Ovary (tissue), 9 donors: ENCODE measurements around the gene PTPRN2. TPM values are rescaled to one million over a fixed set of nuclear protein-coding genes. Genes with fewer than 3 reads are reported as not detected.
"Not testable (repeated sequence)": the region's sequence is repeated elsewhere in the genome, so short reads cannot be mapped to it uniquely, and the experiment has no call there.

Experiments
- DNase-seq, 5 donors: peaks; one replicate each; pipeline ENCODE4 v3.0.0-alpha.2; 2019 to 2020
- H3K27ac ChIP-seq, 2 donors: fragments of 200-600 bp; one replicate each; pipeline versions ENCODE4 v1.5.1 to v1.8.0; 2019 to 2022
- H3K27me3 ChIP-seq: fragments of 200-600 bp; one replicate; pipeline ENCODE4 v1.8.0; 2022
- H3K36me3 ChIP-seq: fragments of 200-600 bp; sonication (generic); one replicate; pipeline ENCODE4 v1.5.1; 2019
- H3K4me1 ChIP-seq: one replicate; pipeline ENCODE4 v1.8.1; 2013; ENCODE audit warnings: mild to moderate bottlenecking, moderate library complexity; ENCODE audit not compliant: insufficient read depth
- H3K4me3 ChIP-seq: fragments of 200-600 bp; sonication (generic); one replicate; pipeline ENCODE4 v1.5.1; 2017
- H3K9me3 ChIP-seq, 2 donors: fragments of 200-600 bp in 1 of 2; sonication (generic) in 1 of 2; one replicate each; pipeline versions ENCODE4 v1.5.1 to v1.8.1; 2013 to 2019; ENCODE audit warnings: mild to moderate bottlenecking in 1 of 2, moderate library complexity in 1 of 2
- CTCF ChIP-seq, 3 donors: fragments of 450-650 bp in 2 of 3; fragments of 200-600 bp in 1 of 3; IDR thresholded peaks; one replicate each; pipeline versions ENCODE4 v1.5.1 to v1.8.0; 2016 to 2022; ENCODE audit warnings: antibody characterized with exemption in 3 of 3, mild to moderate bottlenecking in 1 of 3
- EP300 ChIP-seq: sonication (generic); formaldehyde crosslinking; IDR thresholded peaks from one replicate; pipeline ENCODE4 v1.6.1; 2017; ENCODE audit warnings: antibody characterized with exemption
- POLR2A ChIP-seq: fragments of 450-650 bp; IDR thresholded peaks from one replicate; pipeline ENCODE4 v1.6.1; 2017; ENCODE audit warnings: antibody characterized with exemption, mild to moderate bottlenecking, moderate library complexity
- WGBS, 3 donors: extraction: QIAGEN DNeasy Blood & Tissue Kit in 1 of 3; methylation state at CpG; one replicate each; pipeline versions ENCODE4 v1.1.5 to v1.1.7; 2013 to 2017; 5-methylcytosine and 5-hydroxymethylcytosine counted together
- intact Hi-C, 4 donors: fragments of 100-400 bp; cut with DNase I; formaldehyde crosslinking; loops; one replicate each; pipeline versions ENCODE4 v1.11.0 to v1.15.1; 2022 to 2023
- polyA plus RNA-seq, 2 donors: library from polyadenylated mRNA; stranded (reverse); fragments of 200-250 nt in 1 of 2; fragments of 350-450 nt in 1 of 2; fragmentation: Illumina TruSeq in 1 of 2; extraction: RNeasy Lipid Tissue Mini Kit (QIAGEN cat#74804) in 1 of 2; gene quantifications; one replicate each; pipeline ENCODE4 v1.2.3, GENCODE V29; 2013 to 2014
- total RNA-seq, 7 donors: library from RNA; depleted of rRNA in 2 of 7; stranded (reverse); fragments of >200 nt in 2 of 7; fragmentation: NEBNext Ultra II Directional in 3 of 7; extraction: Animal tissue kit (Norgen Biotek cat#: 25700) in 3 of 7; gene quantifications; one replicate each; pipeline versions ENCODE4 v1.1.0 to v1.2.4, GENCODE V29; 2016 to 2023
- donor health status: DM: no; HTN: no; CAD: no; lungs with moderate emphysema.
- donor health status: DM: no; HTN: no; CAD: no.
- donor health status: Bipolar disorder and iron deficiency.
- donor health status: DM: yes; HTN: yes; CAD: no.
- donor health status: DM: no; HTN: no; CAD: no.
- donor health status: DM: yes; HTN: yes; CAD: no.

Gene PTPRN2
- total and polyA plus RNA-seq, 9 donors = 3.5 to 11.1 (median 5.9) TPM

GRCh38 chr7:157782041-157782440 lies 805.6 kb downstream of the PTPRN2 start:
- no peaks in the 10 kb centered on the region for H3K4me1 ChIP-seq
- 73 to 91% (median 81%) methylated on average over 12 of the region's 12 CpGs for WGBS, 3 donors
- no peaks in the 10 kb centered on the region for H3K27me3 ChIP-seq
- no peak overlapping the region for H3K27ac ChIP-seq
- TF ChIP-seq CTCF (IDR thresholded peaks at IDR 0.05) (no peak), EP300 (no peak), POLR2A (no peak)
- no peaks in the 10 kb centered on the region for H3K9me3 ChIP-seq
- intact Hi-C loops = no loop called here
- no peak overlapping the region for H3K4me3 ChIP-seq
- H3K36me3 ChIP-seq = no peaks in the 10 kb centered on the region
- DNase-seq = no peak

GRCh38 chr7:157780721-157781120 lies 806.9 kb downstream of the PTPRN2 start:
- TF ChIP-seq EP300 (no peak), POLR2A (no peak), CTCF (IDR thresholded peaks at IDR 0.05) (no peak)
- intact Hi-C loops = no loop called here
- DNase-seq = no peak

GRCh38 chr7:157780312-157780711 lies 807.3 kb downstream of the PTPRN2 start:
- no peak for DNase-seq
- H3K4me1 ChIP-seq = no peaks in the 10 kb centered on the region
- H3K27ac ChIP-seq = no peak overlapping the region
- 87 to 96% (median 89%) methylated on average over 15 of the region's 15 CpGs for WGBS, 3 donors
- no peaks in the 10 kb centered on the region for H3K36me3 ChIP-seq
- H3K27me3 ChIP-seq = no peaks in the 10 kb centered on the region
- H3K9me3 ChIP-seq = no peaks in the 10 kb centered on the region
- intact Hi-C loops = no loop called here
- no peak overlapping the region for H3K4me3 ChIP-seq
- no peak for TF ChIP-seq EP300
- no peak for TF ChIP-seq POLR2A

More at GRCh38 chr7:157780721-157781120, 806.9 kb downstream of the PTPRN2 start:
- Histone ChIP-seq H3K4me1 (no peaks in the 10 kb centered on the region), H3K27me3 (no peaks in the 10 kb centered on the region), H3K27ac (no peak overlapping the region), H3K9me3 (no peaks in the 10 kb centered on the region), H3K4me3 (no peak overlapping the region), H3K36me3 (no peaks in the 10 kb centered on the region)
- 87 to 92% (median 88%) methylated on average over 15 of the region's 15 CpGs for WGBS, 3 donors

GRCh38 chr7:157779206-157779605 lies 808.4 kb downstream of the PTPRN2 start:
- Histone ChIP-seq H3K36me3 (no peaks in the 10 kb centered on the region), H3K4me1 (no peaks in the 10 kb centered on the region), H3K27me3 (no peaks in the 10 kb centered on the region), H3K27ac (no peak overlapping the region), H3K4me3 (no peak overlapping the region), H3K9me3 (no peaks in the 10 kb centered on the region)
- intact Hi-C loops = no loop called here
- WGBS, 3 donors = 76 to 82% (median 77%) methylated on average over 12 of the region's 12 CpGs
- DNase-seq = no peak
- TF ChIP-seq POLR2A = no peak
- no peak for TF ChIP-seq CTCF (IDR thresholded peaks at IDR 0.05)
- TF ChIP-seq EP300 = no peak

- H3K4me3 ChIP-seq, H3K36me3 ChIP-seq, H3K9me3 ChIP-seq, H3K27ac ChIP-seq, H3K27me3 ChIP-seq, intact Hi-C loops, DNase-seq, H3K4me1 ChIP-seq: not testable (repeated sequence)
- 73 to 86% (median 76%) methylated on average over 16 of the region's 16 CpGs for WGBS, 3 donors
Observed at GRCh38 chr7:157777194-157777762, 810.3 kb downstream of the PTPRN2 start.
